WTC11 (cell line): ENCODE results near the gene RAD51D. TPM values are rescaled to one million over a fixed set of nuclear protein-coding genes. Genes with fewer than 3 reads are reported as not detected.

ENCODE experiments used
- ATAC-seq: fragments of 200-7000 bp; cut with Tn5 transposase; 2 replicates; pipeline ENCODE4 v1.10.0; 2021; ENCODE audit warnings: mild to moderate bottlenecking, moderate library complexity
- CTCF ChIA-PET: fragments of 300-600 bp; sonication (Branson Sonifier 250); formaldehyde crosslinking; loops from one replicate; lab custom pipeline; 2021; ENCODE audit warnings: antibody characterized with exemption; lab: Charles Lee
- POLR2A ChIA-PET: fragments of 350-600 bp; sonication (Branson Sonifier 250); formaldehyde crosslinking; loops from one replicate; lab custom pipeline; 2021; ENCODE audit warnings: antibody characterized with exemption; lab: Charles Lee
- DNase-seq: peaks from one replicate; pipeline ENCODE4 v3.0.0; 2021; ENCODE audit warnings: low spot score
- H3K27ac Mint-ChIP-seq: 2 replicates; pipeline ENCODE4 v1.8.0; 2021; ENCODE audit warnings: mixed read lengths
- H3K27me3 Mint-ChIP-seq: 2 replicates; pipeline ENCODE4 v1.8.0; 2021; ENCODE audit warnings: low read depth, mild to moderate bottlenecking, moderate library complexity, mixed read lengths
- H3K36me3 Mint-ChIP-seq: 2 replicates; pipeline ENCODE4 v1.8.0; 2021; ENCODE audit warnings: mixed read lengths
- H3K4me1 Mint-ChIP-seq: 2 replicates; pipeline ENCODE4 v1.8.0; 2022; ENCODE audit warnings: mixed read lengths
- H3K4me3 Mint-ChIP-seq: 2 replicates; pipeline ENCODE4 v1.8.0; 2021; ENCODE audit warnings: mild to moderate bottlenecking, moderate library complexity, mixed read lengths
- H3K9me3 Mint-ChIP-seq: 2 replicates; pipeline ENCODE4 v1.8.0; 2021; ENCODE audit warnings: mixed read lengths
- ATF3 ChIP-seq: sonication (generic); formaldehyde crosslinking; conservative IDR thresholded peaks from 2 replicates; pipeline ENCODE4 v1.8.1; 2022; ENCODE audit warnings: mild to moderate bottlenecking, missing genetic modification reagents
- CBFB ChIP-seq: sonication (generic); formaldehyde crosslinking; IDR thresholded peaks from 2 replicates; pipeline ENCODE4 v1.8.1; 2022; ENCODE audit warnings: mild to moderate bottlenecking, low read depth, missing genetic modification reagents
- CREB1 ChIP-seq: sonication (generic); formaldehyde crosslinking; IDR thresholded peaks from 2 replicates; pipeline ENCODE4 v1.8.0; 2023; ENCODE audit warnings: mild to moderate bottlenecking, missing genetic modification reagents
- ELF4 ChIP-seq: sonication (generic); formaldehyde crosslinking; IDR thresholded peaks from 2 replicates; pipeline ENCODE4 v1.8.1; 2022; ENCODE audit warnings: low read depth, mild to moderate bottlenecking, moderate library complexity, missing genetic modification reagents
- FOXP1 ChIP-seq: sonication (generic); formaldehyde crosslinking; IDR thresholded peaks from 2 replicates; pipeline ENCODE4 v1.8.0; 2022; ENCODE audit warnings: missing genetic modification reagents, mild to moderate bottlenecking, moderate library complexity, borderline replicate concordance
- GTF2I ChIP-seq: fragments of 250-450 bp; sonication (Bioruptor Pico); conservative IDR thresholded peaks from 2 replicates; pipeline ENCODE4 v1.4.0; 2021; ENCODE audit warnings: mild to moderate bottlenecking
- HMGXB4 ChIP-seq: sonication (generic); formaldehyde crosslinking; IDR thresholded peaks from 2 replicates; pipeline ENCODE4 v1.8.1; 2023; ENCODE audit warnings: mild to moderate bottlenecking, moderate library complexity, missing genetic modification reagents
- IRF2 ChIP-seq: sonication (generic); formaldehyde crosslinking; IDR thresholded peaks from 2 replicates; pipeline ENCODE4 v1.8.0; 2022; ENCODE audit warnings: low read depth, missing genetic modification reagents, borderline replicate concordance
- MAX ChIP-seq: sonication (generic); formaldehyde crosslinking; IDR thresholded peaks from 2 replicates; pipeline ENCODE4 v1.8.0; 2022; ENCODE audit warnings: mild to moderate bottlenecking, missing genetic modification reagents
- MXD4 ChIP-seq: fragments of 250-450 bp; sonication (Bioruptor Pico); IDR thresholded peaks from 2 replicates; pipeline ENCODE4 v1.8.0; 2021; ENCODE audit warnings: mild to moderate bottlenecking, moderate library complexity, borderline replicate concordance
- NFATC4 ChIP-seq: fragments of 250-450 bp; sonication (Bioruptor Pico); IDR thresholded peaks from 2 replicates; pipeline ENCODE4 v1.9.0; 2021; ENCODE audit warnings: mild to moderate bottlenecking
- NFE2L1 ChIP-seq: sonication (generic); formaldehyde crosslinking; IDR thresholded peaks from 2 replicates; pipeline ENCODE4 v1.8.1; 2023; ENCODE audit warnings: missing genetic modification reagents
- NR2C2 ChIP-seq: sonication (generic); formaldehyde crosslinking; IDR thresholded peaks from 2 replicates; pipeline ENCODE4 v1.8.0; 2022; ENCODE audit warnings: mild to moderate bottlenecking, missing genetic modification reagents
- NR3C1 ChIP-seq: sonication (generic); formaldehyde crosslinking; conservative IDR thresholded peaks from 2 replicates; pipeline ENCODE4 v1.8.1; 2023; ENCODE audit warnings: low read depth, mild to moderate bottlenecking, missing genetic modification reagents
- PRDM15 ChIP-seq: sonication (generic); formaldehyde crosslinking; IDR thresholded peaks from 2 replicates; pipeline ENCODE4 v1.8.0; 2022; ENCODE audit warnings: missing genetic modification reagents
- PREB ChIP-seq: sonication (generic); formaldehyde crosslinking; IDR thresholded peaks from 2 replicates; pipeline ENCODE4 v1.8.1; 2022; ENCODE audit warnings: mild to moderate bottlenecking, missing genetic modification reagents, moderate library complexity, borderline replicate concordance
- RORB ChIP-seq: fragments of 250-450 bp; sonication (Bioruptor Pico); IDR thresholded peaks from 2 replicates; pipeline ENCODE4 v1.9.0; 2021; ENCODE audit warnings: mild to moderate bottlenecking
- SOX15 ChIP-seq: fragments of 250-450 bp; sonication (Bioruptor Pico); IDR thresholded peaks from 2 replicates; pipeline ENCODE4 v1.9.0; 2021; ENCODE audit warnings: mild to moderate bottlenecking
- TEAD1 ChIP-seq: sonication (generic); formaldehyde crosslinking; IDR thresholded peaks from 2 replicates; pipeline ENCODE4 v1.8.0; 2022; ENCODE audit warnings: mild to moderate bottlenecking, missing genetic modification reagents
- TEAD4 ChIP-seq: sonication (generic); formaldehyde crosslinking; IDR thresholded peaks from 2 replicates; pipeline ENCODE4 v1.8.0; 2022; ENCODE audit warnings: mild to moderate bottlenecking, missing genetic modification reagents
- USF1 ChIP-seq: sonication (generic); formaldehyde crosslinking; IDR thresholded peaks from 2 replicates; pipeline ENCODE4 v1.8.0; 2022; ENCODE audit warnings: mild to moderate bottlenecking, missing genetic modification reagents
- ZNF317 ChIP-seq: sonication (generic); formaldehyde crosslinking; IDR thresholded peaks from 2 replicates; pipeline ENCODE4 v1.8.1; 2023; ENCODE audit warnings: low read depth, mild to moderate bottlenecking, moderate library complexity, missing genetic modification reagents, borderline replicate concordance
- ZNF423 ChIP-seq: fragments of 250-450 bp; sonication (Bioruptor Pico); IDR thresholded peaks from 2 replicates; pipeline ENCODE4 v2.1.2; 2022; ENCODE audit warnings: mild to moderate bottlenecking, moderate library complexity
- ZNF532 ChIP-seq: fragments of 250-450 bp; sonication (Bioruptor Pico); IDR thresholded peaks from 2 replicates; pipeline ENCODE4 v1.9.0; 2021; ENCODE audit warnings: mild to moderate bottlenecking, borderline replicate concordance
- total RNA-seq: library from RNA; stranded (reverse); gene quantifications from 3 replicates; pipeline ENCODE4 v1.2.3, GENCODE V29; 2021

RAD51D gene
- total RNA-seq, 1 experiment from 2014 or later, result 15.0 TPM

GRCh38 chr17:35053204-35053603, 66.5 kb downstream of the RAD51D start (continued):
- TF ChIP-seq PRDM15 (CRISPR knock-in tag) (no peak), SOX15 (no peak), MXD4 (CRISPR knock-in tag) (no peak), ELF4 (no peak)

GRCh38 chr17:35052780-35053179, 66.9 kb downstream of the RAD51D start:
- Mint-ChIP-seq H3K4me1 (peaks cover 32% of the 10 kb centered on the region), H3K36me3 (no peaks in the 10 kb centered on the region), H3K27ac (no peak overlapping the region), H3K27me3 (no peaks in the 10 kb centered on the region), H3K4me3 (no peak overlapping the region), H3K9me3 (no peaks in the 10 kb centered on the region)
- POLR2A ChIA-PET, result no interaction called here
- no peak for DNase-seq
- CTCF ChIA-PET, result no interaction called here
- TF ChIP-seq MAX (CRISPR knock-in tag) (no peak), USF1 (CRISPR knock-in tag) (no peak), ZNF423 (CRISPR knock-in tag) (no peak), ZNF317 (no peak), ATF3 (CRISPR knock-in tag) (no peak), NFE2L1 (CRISPR knock-in tag) (no peak), NR3C1 (CRISPR knock-in tag) (no peak), HMGXB4 (CRISPR knock-in tag) (no peak), GTF2I (no peak), PREB (CRISPR knock-in tag) (no peak), TEAD1 (CRISPR knock-in tag) (no peak), NR2C2 (CRISPR knock-in tag) (no peak), ZNF532 (CRISPR knock-in tag) (no peak), FOXP1 (no peak), RORB (no peak), CREB1 (no peak), CBFB (CRISPR knock-in tag) (no peak), NFATC4 (CRISPR knock-in tag) (no peak), TEAD4 (CRISPR knock-in tag) (no peak), IRF2 (CRISPR knock-in tag) (no peak)
- ATAC-seq, result no peak
